Keratinocyte (primary cell): Measurements from ENCODE around the gene FRMPD2.

ENCODE experiments used
- CTCF ChIP-seq, 3 experiments: IDR thresholded peaks in 1 of 3; conservative IDR thresholded peaks in 1 of 3; optimal IDR thresholded peaks in 1 of 3; 2 replicates in 2 of 3; 3 replicates in 1 of 3; pipeline versions ENCODE3 to v1.5.1; 2011; ENCODE audit warnings: low read length in 3 of 3, mild to moderate bottlenecking in 3 of 3, moderate library complexity in 2 of 3, control low read depth in 1 of 3, inconsistent platforms in 1 of 3; ENCODE audit not compliant: insufficient read depth in 2 of 3; ENCODE audit errors: extremely low read depth in 1 of 3
- EZH2 ChIP-seq: IDR thresholded peaks from one replicate; pipeline ENCODE4 v1.6.1; 2012; ENCODE audit warnings: inconsistent platforms, mild to moderate bottlenecking, low read length, moderate library complexity

- TF ChIP-seq CTCF (optimal IDR thresholded peaks at IDR 0.05 in 1 of 3, IDR thresholded peaks at IDR 0.05 in 1 of 3, conservative IDR thresholded peaks at IDR 0.05 in 1 of 3; ENCODE audit: extremely low read depth in 1 of 3, insufficient read depth in 2 of 3, low read length in 3 of 3) (no peak), EZH2 (no peak)
Observed at GRCh38 chr10:48296576-48297098, 22.1 kb upstream of the FRMPD2 start.
